Measurements from ENCODE around the gene BCAS1.

Gene BCAS1

DNA sequence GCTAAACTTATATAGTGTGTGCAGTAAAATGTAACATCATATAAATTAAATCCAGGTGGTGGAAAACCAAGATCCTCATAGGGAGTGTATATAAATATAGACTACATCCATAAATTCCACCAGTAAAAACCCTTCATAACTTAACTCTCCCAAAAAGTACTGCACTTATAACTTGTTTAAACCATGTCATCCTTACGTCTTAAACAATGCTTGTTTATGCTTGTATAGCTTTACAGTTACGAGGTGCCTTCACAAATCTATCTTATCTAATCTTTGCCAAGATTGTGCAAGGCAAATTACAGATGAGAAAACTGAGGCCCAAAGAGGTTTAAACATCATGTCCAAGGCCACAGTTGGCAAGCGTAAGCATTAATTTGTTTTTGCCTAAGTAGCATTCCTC is 71.3 kb downstream of the BCAS1 start:
- Histone ChIP-seq H3K27me3 (ENCODE audit: insufficient read depth, poor library complexity, severe bottlenecking) (peaks cover under 1% of the 10 kb centered on the region), H3K27ac (replicated peaks) (no peak overlapping the region), H3K4me3 (replicated peaks; ENCODE audit: insufficient read depth, low read length) (no peak overlapping the region)
- DNase-seq (ENCODE audit: low read depth in 1 of 2, low spot score in 1 of 2) = no peak
- TF ChIP-seq GABPA (IDR thresholded peaks at IDR 0.05; ENCODE audit: low read depth) = no peak
- TF ChIP-seq, protein P1, sequence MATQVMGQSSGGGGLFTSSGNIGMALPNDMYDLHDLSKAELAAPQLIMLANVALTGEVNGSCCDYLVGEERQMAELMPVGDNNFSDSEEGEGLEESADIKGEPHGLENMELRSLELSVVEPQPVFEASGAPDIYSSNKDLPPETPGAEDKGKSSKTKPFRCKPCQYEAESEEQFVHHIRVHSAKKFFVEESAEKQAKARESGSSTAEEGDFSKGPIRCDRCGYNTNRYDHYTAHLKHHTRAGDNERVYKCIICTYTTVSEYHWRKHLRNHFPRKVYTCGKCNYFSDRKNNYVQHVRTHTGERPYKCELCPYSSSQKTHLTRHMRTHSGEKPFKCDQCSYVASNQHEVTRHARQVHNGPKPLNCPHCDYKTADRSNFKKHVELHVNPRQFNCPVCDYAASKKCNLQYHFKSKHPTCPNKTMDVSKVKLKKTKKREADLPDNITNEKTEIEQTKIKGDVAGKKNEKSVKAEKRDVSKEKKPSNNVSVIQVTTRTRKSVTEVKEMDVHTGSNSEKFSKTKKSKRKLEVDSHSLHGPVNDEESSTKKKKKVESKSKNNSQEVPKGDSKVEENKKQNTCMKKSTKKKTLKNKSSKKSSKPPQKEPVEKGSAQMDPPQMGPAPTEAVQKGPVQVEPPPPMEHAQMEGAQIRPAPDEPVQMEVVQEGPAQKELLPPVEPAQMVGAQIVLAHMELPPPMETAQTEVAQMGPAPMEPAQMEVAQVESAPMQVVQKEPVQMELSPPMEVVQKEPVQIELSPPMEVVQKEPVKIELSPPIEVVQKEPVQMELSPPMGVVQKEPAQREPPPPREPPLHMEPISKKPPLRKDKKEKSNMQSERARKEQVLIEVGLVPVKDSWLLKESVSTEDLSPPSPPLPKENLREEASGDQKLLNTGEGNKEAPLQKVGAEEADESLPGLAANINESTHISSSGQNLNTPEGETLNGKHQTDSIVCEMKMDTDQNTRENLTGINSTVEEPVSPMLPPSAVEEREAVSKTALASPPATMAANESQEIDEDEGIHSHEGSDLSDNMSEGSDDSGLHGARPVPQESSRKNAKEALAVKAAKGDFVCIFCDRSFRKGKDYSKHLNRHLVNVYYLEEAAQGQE (IDR thresholded peaks at IDR 0.05; ENCODE audit: insufficient replicate concordance, low read depth) = no peak
- TF ChIP-seq SPI1 (IDR thresholded peaks at IDR 0.05; ENCODE audit: borderline replicate concordance, low read depth) = no peak
- TF ChIP-seq POLR2AphosphoS5 (IDR thresholded peaks at IDR 0.05; ENCODE audit: low read depth) = no peak
- TF ChIP-seq, protein P2, sequence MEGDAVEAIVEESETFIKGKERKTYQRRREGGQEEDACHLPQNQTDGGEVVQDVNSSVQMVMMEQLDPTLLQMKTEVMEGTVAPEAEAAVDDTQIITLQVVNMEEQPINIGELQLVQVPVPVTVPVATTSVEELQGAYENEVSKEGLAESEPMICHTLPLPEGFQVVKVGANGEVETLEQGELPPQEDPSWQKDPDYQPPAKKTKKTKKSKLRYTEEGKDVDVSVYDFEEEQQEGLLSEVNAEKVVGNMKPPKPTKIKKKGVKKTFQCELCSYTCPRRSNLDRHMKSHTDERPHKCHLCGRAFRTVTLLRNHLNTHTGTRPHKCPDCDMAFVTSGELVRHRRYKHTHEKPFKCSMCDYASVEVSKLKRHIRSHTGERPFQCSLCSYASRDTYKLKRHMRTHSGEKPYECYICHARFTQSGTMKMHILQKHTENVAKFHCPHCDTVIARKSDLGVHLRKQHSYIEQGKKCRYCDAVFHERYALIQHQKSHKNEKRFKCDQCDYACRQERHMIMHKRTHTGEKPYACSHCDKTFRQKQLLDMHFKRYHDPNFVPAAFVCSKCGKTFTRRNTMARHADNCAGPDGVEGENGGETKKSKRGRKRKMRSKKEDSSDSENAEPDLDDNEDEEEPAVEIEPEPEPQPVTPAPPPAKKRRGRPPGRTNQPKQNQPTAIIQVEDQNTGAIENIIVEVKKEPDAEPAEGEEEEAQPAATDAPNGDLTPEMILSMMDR (IDR thresholded peaks at IDR 0.05; ENCODE audit: insufficient read depth, low read length) = no peak

DNA sequence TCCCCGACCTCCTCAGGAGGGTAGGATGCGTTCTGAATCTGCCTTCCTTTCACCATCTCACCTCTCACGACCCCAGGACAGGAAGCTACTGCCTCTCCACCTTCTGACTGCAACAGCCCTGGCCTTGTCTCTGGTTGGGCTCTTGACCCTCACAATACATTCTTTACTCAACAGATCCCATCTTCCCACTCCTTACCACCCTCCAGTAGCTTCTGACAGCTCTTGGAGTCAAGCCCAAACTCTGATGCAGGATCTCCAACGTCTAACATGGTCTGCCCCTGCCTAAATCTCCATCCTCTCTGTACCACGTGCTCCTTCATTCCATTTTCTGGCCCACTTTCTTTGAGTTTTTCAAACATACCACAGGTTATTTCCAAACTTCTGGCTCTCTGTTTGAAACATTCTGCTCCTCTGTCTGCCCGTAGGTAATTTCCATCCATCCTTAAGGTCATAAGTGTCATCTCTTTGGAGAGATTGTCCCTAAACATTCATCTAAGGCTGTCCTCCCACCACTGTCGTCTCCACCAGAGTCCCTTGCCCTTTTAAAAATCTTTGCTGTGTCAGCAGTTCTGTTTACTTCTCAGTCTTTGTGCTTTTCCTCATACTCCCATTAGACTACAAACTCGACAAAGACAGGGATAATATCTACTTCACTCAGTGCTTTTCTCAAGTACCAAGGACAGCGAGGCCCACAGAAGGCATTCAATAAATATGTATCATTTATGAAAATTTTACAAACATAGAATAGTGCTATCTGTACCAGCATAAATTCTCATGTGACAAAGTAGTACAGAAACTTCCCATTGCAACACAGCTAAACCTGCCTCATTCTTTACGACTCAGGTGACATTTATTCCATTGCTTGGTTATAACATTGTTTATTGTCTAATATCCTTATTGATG is 73.6 kb downstream of the BCAS1 start:
- no peak for DNase-seq (ENCODE audit: low read depth in 1 of 2, low spot score in 1 of 2)
- Histone ChIP-seq H3K27me3 (ENCODE audit: insufficient read depth, poor library complexity, severe bottlenecking) (peaks cover 3% of the 10 kb centered on the region), H3K4me3 (replicated peaks; ENCODE audit: insufficient read depth, low read length) (no peak overlapping the region), H3K27ac (replicated peaks) (no peak overlapping the region)
- no peak for TF ChIP-seq SPI1 (IDR thresholded peaks at IDR 0.05; ENCODE audit: borderline replicate concordance, low read depth)
- TF ChIP-seq, protein P1 (IDR thresholded peaks at IDR 0.05; ENCODE audit: insufficient replicate concordance, low read depth) = peak; percentile 77

DNA sequence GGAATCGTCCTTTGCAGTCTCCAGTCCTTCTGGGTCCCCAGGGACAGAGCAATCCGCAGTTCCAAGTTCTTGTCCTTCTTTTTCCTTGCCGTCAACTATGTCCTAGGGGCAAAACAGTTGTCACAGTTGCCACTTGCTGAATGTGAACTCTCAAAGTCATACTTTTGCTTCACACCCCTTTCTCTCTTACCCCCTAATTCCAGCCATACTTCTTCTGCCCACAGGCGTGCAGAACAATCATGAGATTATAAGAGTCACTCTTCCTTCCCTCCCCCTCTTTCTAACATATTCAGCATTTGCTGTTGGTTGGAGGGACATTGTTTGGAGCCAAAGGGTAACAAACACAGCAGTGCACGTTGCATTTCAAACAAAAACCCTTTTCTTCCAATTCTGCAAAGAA is 74.4 kb downstream of the BCAS1 start:
- Histone ChIP-seq H3K4me3 (replicated peaks; ENCODE audit: insufficient read depth, low read length) (no peak overlapping the region), H3K27me3 (ENCODE audit: insufficient read depth, poor library complexity, severe bottlenecking) (peaks cover 3% of the 10 kb centered on the region), H3K27ac (replicated peaks) (no peak overlapping the region)
- TF ChIP-seq, protein P2 (IDR thresholded peaks at IDR 0.05; ENCODE audit: insufficient read depth, low read length) = no peak
- TF ChIP-seq POLR2AphosphoS5 (IDR thresholded peaks at IDR 0.05; ENCODE audit: low read depth) = no peak
- no peak for TF ChIP-seq SPI1 (IDR thresholded peaks at IDR 0.05; ENCODE audit: borderline replicate concordance, low read depth)
- TF ChIP-seq GABPA (IDR thresholded peaks at IDR 0.05; ENCODE audit: low read depth) = no peak
- TF ChIP-seq, protein P1 (IDR thresholded peaks at IDR 0.05; ENCODE audit: insufficient replicate concordance, low read depth) = no peak
- no peak for DNase-seq (ENCODE audit: low read depth in 1 of 2, low spot score in 1 of 2)
